ENCODE data around the gene AFAP1L1.
"Not testable (repeated sequence)": the region's sequence is repeated elsewhere in the genome, so short reads cannot be mapped to it uniquely, and the experiment has no call there.

AFAP1L1 gene

GRCh38 chr5:149389552-149390495, 118.2 kb downstream of the AFAP1L1 start:
- DNase-seq (ENCODE audit: low read depth) = no peak

GRCh38 chr5:149391076-149391475, 119.4 kb downstream of the AFAP1L1 start:
- DNase-seq (ENCODE audit: low read depth) = not testable (repeated sequence)

Measured in GM04504 (cell line).